Lung microvascular endothelial cell (primary cell): Measurements from ENCODE around the gene STMND1. TPM values are rescaled to one million over a fixed set of nuclear protein-coding genes. Genes with fewer than 3 reads are reported as not detected.
"Not testable (repeated sequence)": the region's sequence is repeated elsewhere in the genome, so short reads cannot be mapped to it uniquely, and the experiment has no call there.

Experiments
- DNase-seq, 2 donors: peaks; one replicate each; pipeline versions ENCODE4 v3.0.0 to v3.0.0-alpha.2; 2010; ENCODE audit warnings: low read depth in 2 of 2
- total RNA-seq: library from RNA; depleted of rRNA; stranded (reverse); fragments of >200 nt; gene quantifications from 2 replicates; pipeline ENCODE4 v1.2.1, GENCODE V29; 2014

The STMND1 gene
- total RNA-seq, result not detected in 2 replicates

- peak in 1 of 2 donors; percentile 4 for DNase-seq
Observed at GRCh38 chr6:17101422-17102257, at the start of gene STMND1. STMND1 (plus strand) TSS chr6:17102050; CDS start chr6:17102258, 208 bp downstream.

DNA sequence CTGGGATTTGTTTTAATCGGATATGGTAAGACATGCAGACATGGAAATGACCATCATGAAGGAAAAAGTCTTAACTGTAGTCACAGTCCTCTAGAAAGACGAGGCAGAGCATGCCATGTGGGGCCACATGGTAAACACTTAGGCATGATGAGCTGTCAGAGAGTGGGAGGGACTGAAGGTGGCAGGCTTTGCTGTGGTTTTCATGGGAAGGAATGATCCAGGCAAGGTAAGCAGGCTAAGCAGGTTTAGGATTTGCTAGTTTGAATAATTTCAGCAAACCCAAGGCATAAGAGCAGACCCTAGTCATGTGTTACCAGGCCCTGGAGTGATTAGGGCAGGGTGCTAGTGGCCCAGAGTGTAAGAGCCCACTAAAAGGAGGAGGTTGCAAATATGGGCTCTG is 47.2 kb upstream of the STMND1 start:
- no peak for DNase-seq

GRCh38 chr6:17057322-17057721 is 44.5 kb upstream of the STMND1 start:
- DNase-seq, result no peak

DNA sequence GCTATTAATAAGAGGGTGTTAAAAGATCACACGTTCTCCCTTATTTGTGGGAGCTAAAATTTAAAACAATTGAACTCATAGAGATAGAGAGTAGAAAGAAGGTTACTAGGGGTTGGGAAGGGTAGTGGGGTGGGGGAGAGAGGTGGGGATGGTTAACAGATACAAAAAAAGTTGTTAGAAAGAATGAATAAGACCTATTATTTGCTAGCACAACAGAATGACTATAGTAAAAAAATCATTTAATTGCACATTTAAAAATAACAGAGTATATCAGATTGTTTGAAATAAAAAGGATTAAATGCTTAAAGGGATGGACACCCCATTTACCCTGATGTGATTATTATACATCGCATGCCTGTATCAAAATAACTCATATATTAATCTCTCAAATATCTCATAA is 43.3 kb upstream of the STMND1 start:
- DNase-seq, result no peak

- DNase-seq, result no peak
Observed at GRCh38 chr6:17059022-17059421, 42.8 kb upstream of the STMND1 start.

GRCh38 chr6:17059850-17060249 is 42.0 kb upstream of the STMND1 start:
- no peak for DNase-seq

DNA sequence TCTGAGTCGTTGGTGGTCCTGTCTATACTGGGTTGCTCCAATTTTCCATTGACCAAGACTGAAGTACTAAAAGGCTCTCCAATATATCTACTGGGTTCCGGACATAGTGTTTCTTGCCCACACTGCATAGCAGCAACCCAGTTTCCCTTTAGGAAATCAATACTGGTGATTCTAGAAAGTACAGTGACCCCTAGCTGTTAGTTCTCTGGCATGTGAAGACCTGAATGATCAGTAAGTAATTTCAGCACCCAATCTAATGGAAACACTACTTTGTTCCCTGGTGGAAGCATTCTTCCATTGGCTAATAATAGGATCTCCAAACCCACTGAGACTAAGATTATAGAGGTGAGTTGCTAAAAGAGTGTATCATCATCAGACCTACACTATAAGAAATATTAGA is 40.8 kb upstream of the STMND1 start:
- no peak for DNase-seq

GRCh38 chr6:17062871-17063440 is 38.9 kb upstream of the STMND1 start:
- no peak for DNase-seq

GRCh38 chr6:17064975-17065374 is 36.9 kb upstream of the STMND1 start:
- no peak for DNase-seq

GRCh38 chr6:17066610-17067009 is 35.2 kb upstream of the STMND1 start:
- no peak for DNase-seq

DNA sequence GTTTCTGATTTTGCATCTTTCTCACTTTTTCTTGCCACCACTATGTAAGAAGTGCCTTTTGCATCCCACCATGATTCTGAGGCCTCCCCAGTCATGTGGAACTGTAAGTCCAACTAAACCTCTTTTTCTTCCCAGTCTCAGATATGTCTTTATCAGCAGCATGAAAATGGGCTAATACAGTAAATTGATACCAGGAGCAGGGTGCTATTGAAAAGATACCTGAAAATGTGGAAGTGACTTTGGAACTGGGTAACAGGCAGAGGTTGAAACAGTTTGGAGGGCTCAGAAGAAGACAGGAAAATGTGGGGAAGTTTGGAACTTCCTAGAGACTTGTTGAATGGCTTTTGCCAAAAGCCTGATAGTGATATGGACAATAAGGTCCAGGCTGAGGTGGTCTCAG is 32.9 kb upstream of the STMND1 start:
- not testable (repeated sequence) for DNase-seq

GRCh38 chr6:17070400-17070799 is 31.4 kb upstream of the STMND1 start:
- DNase-seq, result not testable (repeated sequence)

- DNase-seq, result not testable (repeated sequence)
Observed at GRCh38 chr6:17073596-17073995, 28.3 kb upstream of the STMND1 start.

DNA sequence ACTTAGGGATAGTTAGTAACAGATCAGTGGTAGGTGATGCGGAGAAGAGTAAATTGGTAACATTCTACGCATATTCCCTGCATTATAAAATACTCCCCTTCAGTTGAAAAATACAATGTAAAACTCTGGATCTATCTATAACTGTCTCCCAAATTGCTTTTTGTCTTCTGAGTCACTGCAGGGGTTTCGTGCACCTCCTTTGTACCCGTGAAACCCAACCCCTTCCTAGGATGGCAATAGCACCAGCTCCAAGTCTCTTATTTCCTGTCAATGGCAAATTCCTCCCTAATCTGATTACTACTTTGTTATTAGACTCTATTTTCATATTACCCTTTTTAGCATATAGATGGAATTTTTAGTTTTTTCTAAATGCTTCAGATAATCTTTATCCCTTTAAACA is 20.6 kb upstream of the STMND1 start:
- DNase-seq, result no peak

GRCh38 chr6:17081860-17082508 is 19.9 kb upstream of the STMND1 start:
- DNase-seq, result no peak

- no peak for DNase-seq
Observed at GRCh38 chr6:17083397-17083796, 18.5 kb upstream of the STMND1 start.

DNA sequence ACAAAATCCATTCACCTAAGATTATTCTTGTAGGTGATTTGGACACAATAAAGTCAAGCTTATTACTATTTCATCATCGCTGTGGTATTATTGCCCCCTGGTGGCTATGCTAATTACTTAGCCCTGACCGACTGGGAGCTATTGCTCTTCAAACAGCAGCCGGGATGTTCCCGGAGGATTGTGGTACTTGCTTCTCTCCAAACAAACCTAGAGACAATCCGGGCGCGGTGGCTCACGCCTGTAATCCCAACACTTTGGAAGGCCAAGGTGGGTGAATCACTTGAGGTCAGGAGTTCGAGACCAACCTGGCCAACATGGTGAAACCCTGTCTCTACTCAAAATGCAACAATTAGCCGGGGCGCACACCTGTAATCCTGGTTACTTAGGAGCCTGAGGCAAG is 15.4 kb upstream of the STMND1 start:
- DNase-seq, result peak; percentile 56 to 73

DNA sequence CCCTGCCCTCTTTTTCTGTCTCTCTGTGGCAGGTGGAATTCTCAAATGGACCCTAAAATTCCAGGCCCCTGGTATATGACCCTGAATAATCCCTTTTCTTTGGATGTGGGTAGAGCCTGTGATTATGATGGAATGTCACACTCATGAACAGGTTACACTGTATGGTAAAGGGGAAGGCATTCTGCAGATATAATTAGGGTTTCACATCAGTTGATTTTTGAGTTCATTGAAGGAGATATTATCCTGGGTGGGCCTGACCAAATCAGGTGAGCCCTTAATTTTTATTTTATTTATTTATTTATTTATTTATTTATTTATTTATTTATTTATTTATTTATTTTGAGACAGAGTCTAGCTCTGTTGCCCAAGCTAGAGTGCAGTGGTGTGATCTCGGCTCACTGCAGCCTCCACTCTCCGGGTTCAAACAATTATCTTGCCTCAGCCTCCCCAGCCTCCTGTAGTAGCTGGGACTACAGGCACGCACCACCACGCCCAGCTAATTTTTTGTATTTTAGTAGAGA is 13.7 kb upstream of the STMND1 start:
- DNase-seq, result no peak

- DNase-seq, result no peak
Observed at GRCh38 chr6:17091122-17091521, 10.7 kb upstream of the STMND1 start.

DNA sequence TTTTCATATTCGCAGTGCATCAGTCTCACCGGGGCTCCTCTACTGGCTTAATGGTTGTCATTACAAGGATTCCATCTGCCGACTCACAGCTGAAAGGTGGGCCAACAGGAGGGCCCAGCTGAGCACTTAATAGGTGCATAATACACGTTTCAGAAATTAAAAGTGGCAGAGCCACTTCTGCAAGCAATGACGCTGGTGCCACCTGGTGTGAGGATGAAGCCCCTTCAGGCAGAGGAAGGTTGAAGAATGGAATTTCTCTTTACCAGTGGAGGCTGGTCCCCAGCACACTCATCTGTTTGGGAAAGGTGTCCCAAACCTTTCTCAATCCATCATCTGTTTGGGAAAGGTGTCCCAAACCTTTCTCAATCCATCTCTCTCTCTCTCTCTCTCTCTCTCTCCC is 8.2 kb upstream of the STMND1 start:
- DNase-seq, result no peak

DNA sequence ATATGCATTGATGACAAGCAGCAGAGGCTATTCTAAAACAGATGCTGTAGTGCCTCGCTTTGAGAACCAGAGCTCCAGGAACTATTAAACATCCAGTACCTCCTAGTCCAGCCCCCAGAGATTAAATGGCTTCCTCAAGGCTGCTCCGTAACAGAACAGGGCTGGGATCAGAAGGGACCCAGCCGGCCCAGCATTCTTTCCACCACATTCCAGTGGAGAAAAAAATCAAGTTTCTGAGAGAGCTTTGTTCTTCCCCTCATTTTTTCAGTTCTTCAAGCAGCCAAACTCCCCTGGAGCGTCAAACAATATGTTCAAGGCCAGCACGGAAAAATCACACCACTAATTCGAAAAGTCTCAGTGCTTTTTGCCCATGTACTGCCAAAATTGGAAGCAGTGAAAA is 5.8 kb upstream of the STMND1 start:
- no peak for DNase-seq

DNA sequence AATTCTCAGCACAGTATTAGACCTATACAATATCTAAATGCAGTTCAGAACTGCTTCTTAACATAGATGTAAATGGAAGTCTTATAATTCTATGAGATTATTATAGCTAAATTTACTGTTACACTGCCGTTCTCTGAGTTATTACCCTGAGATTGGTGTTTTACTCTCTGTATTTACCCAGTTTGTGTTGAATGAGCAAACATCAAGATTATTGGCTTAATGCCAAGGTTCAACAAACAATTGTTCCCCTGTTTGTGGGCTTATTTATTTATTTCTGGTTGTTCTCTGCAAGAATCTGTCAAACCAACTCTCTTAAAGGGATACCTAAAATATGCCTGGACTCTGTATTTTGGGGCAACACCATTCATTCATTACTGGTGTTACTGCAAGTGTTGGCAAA is 5.2 kb upstream of the STMND1 start:
- no peak for DNase-seq
